ENCODE results near the gene NDNF. TPM values are rescaled to one million over a fixed set of nuclear protein-coding genes. Genes with fewer than 3 reads are reported as not detected.

Gene NDNF
- total RNA-seq, 1 experiment from 2014 or later, result 2.4 TPM

GRCh38 chr4:121079376-121079775 lies 7.0 kb upstream of the NDNF start (continued):
- TF ChIP-seq ARID4B (CRISPR knock-in tag; IDR thresholded peaks at IDR 0.05; ENCODE audit: borderline replicate concordance) (no peak), ATF3 (CRISPR knock-in tag; conservative IDR thresholded peaks at IDR 0.05) (no peak), E2F1 (CRISPR knock-in tag; IDR thresholded peaks at IDR 0.05) (no peak), CDX4 (CRISPR knock-in tag; IDR thresholded peaks at IDR 0.05; ENCODE audit: borderline replicate concordance) (no peak)

GRCh38 chr4:121077496-121077895 lies 5.2 kb upstream of the NDNF start:
- Mint-ChIP-seq H3K36me3 (no peaks in the 10 kb centered on the region), H3K9me3 (no peaks in the 10 kb centered on the region), H3K27ac (no peak overlapping the region), H3K27me3 (ENCODE audit: low read depth) (peaks cover 21% of the 10 kb centered on the region), H3K4me3 (no peak overlapping the region), H3K4me1 (peaks cover 24% of the 10 kb centered on the region)
- ATAC-seq, result peak; percentile 31; the same call in 1 of the 2 replicates
- TF ChIP-seq ELF4 (CRISPR knock-in tag; IDR thresholded peaks at IDR 0.05; ENCODE audit: low read depth) (no peak), JUN (CRISPR knock-in tag; IDR thresholded peaks at IDR 0.05) (no peak), NFE2L1 (CRISPR knock-in tag; IDR thresholded peaks at IDR 0.05) (no peak), USF1 (CRISPR knock-in tag; IDR thresholded peaks at IDR 0.05) (no peak), CDX4 (CRISPR knock-in tag; IDR thresholded peaks at IDR 0.05; ENCODE audit: borderline replicate concordance) (no peak), RELA (CRISPR knock-in tag; IDR thresholded peaks at IDR 0.05; ENCODE audit: borderline replicate concordance) (no peak), ESRRA (CRISPR knock-in tag; IDR thresholded peaks at IDR 0.05; ENCODE audit: borderline replicate concordance) (no peak), ETV6 (CRISPR knock-in tag; IDR thresholded peaks at IDR 0.05) (no peak), ZNF281 (CRISPR knock-in tag; IDR thresholded peaks at IDR 0.05) (no peak), PRDM15 (CRISPR knock-in tag; IDR thresholded peaks at IDR 0.05) (no peak), FOXJ3 (CRISPR knock-in tag; IDR thresholded peaks at IDR 0.05; ENCODE audit: borderline replicate concordance) (no peak), ZNF671 (CRISPR knock-in tag; IDR thresholded peaks at IDR 0.05) (no peak), MLX (CRISPR knock-in tag; IDR thresholded peaks at IDR 0.05) (no peak), FOXP1 (CRISPR knock-in tag; IDR thresholded peaks at IDR 0.05; ENCODE audit: borderline replicate concordance) (no peak)
- ChIA-PET POLR2A (no interaction called here), CTCF (no interaction called here)
- DNase-seq (ENCODE audit: low spot score), result no peak

All from WTC11 (cell line).